ENCODE results near the gene SERPINB11. TPM values are rescaled to one million over a fixed set of nuclear protein-coding genes. Genes with fewer than 3 reads are reported as not detected.

Gene SERPINB11
- polyA plus RNA-seq, 1 donor from 2014 or later = not detected

- no peak overlapping the region for H3K4me2 ChIP-seq (ENCODE audit: low read length)
- H3K4me3 ChIP-seq (ENCODE audit: low read length) = no peak overlapping the region
- no peaks in the 10 kb centered on the region for H3F3A ChIP-seq (ENCODE audit: insufficient read depth, low read length, poor library complexity, severe bottlenecking)
- H3K9me3 ChIP-seq (ENCODE audit: low read length) = no peaks in the 10 kb centered on the region
- no peaks in the 10 kb centered on the region for H4K20me1 ChIP-seq (ENCODE audit: insufficient read depth)
- TF ChIP-seq SMC3 (conservative IDR thresholded peaks at IDR 0.05; ENCODE audit: poor library complexity) = no peak
- H3K79me2 ChIP-seq (replicated peaks; ENCODE audit: insufficient read depth, low read length) = no peaks in the 10 kb centered on the region
- H3K36me3 ChIP-seq (ENCODE audit: insufficient read depth, low read length) = no peaks in the 10 kb centered on the region
- no peak overlapping the region for H3K9ac ChIP-seq (ENCODE audit: low read length)
- no peak overlapping the region for H3K27ac ChIP-seq (ENCODE audit: low read length)
- no peaks in the 10 kb centered on the region for H3K27me3 ChIP-seq (ENCODE audit: insufficient read depth, low read depth, low read length)
- no peaks in the 10 kb centered on the region for H3K9me2 ChIP-seq (ENCODE audit: insufficient read depth, low read length)
- H2AFZ ChIP-seq (ENCODE audit: low read depth, low read length) = no peak overlapping the region
These were observed 23.1 kb downstream of the SERPINB11 start for GRCh38 chr18:63725682-63726480.

GRCh38 chr18:63730773-63731172, 28.0 kb downstream of the SERPINB11 start:
- H3K9me3 ChIP-seq (ENCODE audit: low read length) = no peaks in the 10 kb centered on the region
- no peaks in the 10 kb centered on the region for H3K27me3 ChIP-seq (ENCODE audit: insufficient read depth, low read depth, low read length)
- H3K79me2 ChIP-seq (replicated peaks; ENCODE audit: insufficient read depth, low read length) = no peaks in the 10 kb centered on the region
- no peaks in the 10 kb centered on the region for H3K36me3 ChIP-seq (ENCODE audit: insufficient read depth, low read length)
- H3F3A ChIP-seq (ENCODE audit: insufficient read depth, low read length, poor library complexity, severe bottlenecking) = no peaks in the 10 kb centered on the region
- H2AFZ ChIP-seq (ENCODE audit: low read depth, low read length) = no peak overlapping the region
- no peaks in the 10 kb centered on the region for H3K9me2 ChIP-seq (ENCODE audit: insufficient read depth, low read length)
- H3K4me3 ChIP-seq (ENCODE audit: low read length) = no peak overlapping the region
- no peak overlapping the region for H3K4me2 ChIP-seq (ENCODE audit: low read length)
- no peak overlapping the region for H3K27ac ChIP-seq (ENCODE audit: low read length)
- TF ChIP-seq POLR2AphosphoS5 (IDR thresholded peaks at IDR 0.05) (no peak), EP300 (conservative IDR thresholded peaks at IDR 0.05; ENCODE audit: poor library complexity, severe bottlenecking) (no peak), REST (IDR thresholded peaks at IDR 0.05; ENCODE audit: borderline replicate concordance) (no peak), SMC3 (conservative IDR thresholded peaks at IDR 0.05; ENCODE audit: poor library complexity) (no peak), MXI1 (conservative IDR thresholded peaks at IDR 0.05; ENCODE audit: poor library complexity, severe bottlenecking) (no peak), RAD21 (conservative IDR thresholded peaks at IDR 0.05) (no peak), CTCF (IDR thresholded peaks at IDR 0.05; ENCODE audit: poor library complexity, severe bottlenecking) (no peak), TAF1 (IDR thresholded peaks at IDR 0.05; ENCODE audit: low read depth) (no peak), EZH2 (IDR thresholded peaks at IDR 0.05; ENCODE audit: borderline replicate concordance, insufficient read depth, low read length, poor library complexity, severe bottlenecking) (no peak)
- no peak overlapping the region for H3K9ac ChIP-seq (ENCODE audit: low read length)
- H4K20me1 ChIP-seq (ENCODE audit: insufficient read depth) = no peaks in the 10 kb centered on the region
